Cardiac fibroblast (primary cell): ENCODE measurements around the gene SHOC2.

ENCODE experiments used
- DNase-seq, 2 donors: peaks; one replicate each; pipeline versions ENCODE4 v3.0.0 to v3.0.0-alpha.2; 2010; ENCODE audit warnings: low read depth in 2 of 2
- H3K4me3 ChIP-seq, 2 donors: replicated peaks in 1 of 2; 1 replicate in 1 of 2; 2 replicates in 1 of 2; pipeline ENCODE4 v1.5.1; 2011; ENCODE audit warnings: low read depth in 2 of 2, low read length in 2 of 2, mild to moderate bottlenecking in 2 of 2, moderate library complexity in 1 of 2
- CTCF ChIP-seq: IDR thresholded peaks from one replicate; pipeline ENCODE4 v1.5.1; 2011; ENCODE audit warnings: low read depth, mild to moderate bottlenecking, low read length, inconsistent platforms

Gene SHOC2

GRCh38 chr10:110960333-110960712, 40.9 kb downstream of the SHOC2 start:
- DNase-seq, result no peak
- no peak for TF ChIP-seq CTCF
- H3K4me3 ChIP-seq, result no peak overlapping the region

- DNase-seq, result no peak
- no peak overlapping the region for H3K4me3 ChIP-seq
- no peak for TF ChIP-seq CTCF
Measured at GRCh38 chr10:110962443-110962842, 43.0 kb downstream of the SHOC2 start.

- H3K4me3 ChIP-seq, result no peak overlapping the region
- no peak for DNase-seq
- no peak for TF ChIP-seq CTCF
Measured at GRCh38 chr10:110963162-110963561, 43.8 kb downstream of the SHOC2 start.

GRCh38 chr10:110964681-110965080, 45.3 kb downstream of the SHOC2 start:
- no peak overlapping the region for H3K4me3 ChIP-seq
- no peak for TF ChIP-seq CTCF
- DNase-seq, result no peak

- H3K4me3 ChIP-seq, result no peak overlapping the region
- DNase-seq, result no peak
- no peak for TF ChIP-seq CTCF
Measured at GRCh38 chr10:110965216-110965615, 45.8 kb downstream of the SHOC2 start.

- no peak overlapping the region for H3K4me3 ChIP-seq
- DNase-seq, result peak in 1 of 2 donors; percentile 18
- TF ChIP-seq CTCF, result no peak
Measured at GRCh38 chr10:110966146-110966545, 46.7 kb downstream of the SHOC2 start.

- no peak for TF ChIP-seq CTCF
- no peak for DNase-seq
- H3K4me3 ChIP-seq, result no peak overlapping the region
Measured at GRCh38 chr10:110967009-110967630, 47.7 kb downstream of the SHOC2 start.
